Endothelial cell of umbilical vein (primary cell): Measurements from ENCODE around the gene APBA2. TPM values are rescaled to one million over a fixed set of nuclear protein-coding genes. Genes with fewer than 3 reads are reported as not detected.

ENCODE experiments used
- BruUV-seq: library from RNA; stranded (reverse); fragments of 400-500 nt; replicated peaks from 2 replicates; lab custom pipeline; 2021; lab: Mats Ljungman, UMichigan
- CTCF ChIA-PET: fragments of 300-600, 350-600 bp; sonication (Branson Sonifier 250); formaldehyde crosslinking; loops from one replicate; lab custom pipeline; 2021; ENCODE audit warnings: antibody characterized with exemption, inconsistent platforms; lab: Charles Lee
- POLR2A ChIA-PET: fragments of 300-600, 350-600 bp; sonication (Branson Sonifier 250); formaldehyde crosslinking; loops from one replicate; lab custom pipeline; 2021; ENCODE audit warnings: antibody characterized with exemption, inconsistent platforms; lab: Charles Lee
- DNase-seq: peaks from one replicate; pipeline ENCODE4 v3.0.0-alpha.2; 2011; ENCODE audit warnings: low read depth, low spot score
- FAIRE-seq: peaks from 2 replicates; lab custom pipeline; 2011; peaks lifted over from hg19 to GRCh38; lab: Jason Lieb, UNC
- H2AFZ ChIP-seq: 2 replicates; pipeline ENCODE4 v1.6.0; 2012; ENCODE audit warnings: low read depth, low read length, control low read depth, inconsistent platforms
- H3K27ac ChIP-seq: 2 replicates; pipeline ENCODE4 v1.5.1; 2011; ENCODE audit warnings: low read depth, mild to moderate bottlenecking, control low read depth, low read length, moderate library complexity; ENCODE audit not compliant: insufficient read depth
- H3K27me3 ChIP-seq, 2 experiments: 2 replicates each; pipeline versions ENCODE4 v1.6.0 to v1.6.1; 2011; ENCODE audit warnings: low read length in 2 of 2, mixed read lengths in 1 of 2; ENCODE audit not compliant: control insufficient read depth in 2 of 2, insufficient read depth in 2 of 2
- H3K36me3 ChIP-seq, 2 experiments: 2 replicates in 1 of 2; 3 replicates in 1 of 2; pipeline ENCODE4 v1.5.1; 2011; ENCODE audit warnings: low read length in 2 of 2, mild to moderate bottlenecking in 1 of 2, moderate library complexity in 1 of 2; ENCODE audit not compliant: control insufficient read depth in 2 of 2, insufficient read depth in 2 of 2; ENCODE audit errors: extremely low read depth in 1 of 2
- H3K4me1 ChIP-seq: 3 replicates; pipeline ENCODE4 v1.5.1; 2011; ENCODE audit warnings: mild to moderate bottlenecking, low read length; ENCODE audit not compliant: control insufficient read depth, insufficient read depth; ENCODE audit errors: extremely low read depth
- H3K4me2 ChIP-seq: 2 replicates; pipeline ENCODE4 v1.6.1; 2011; ENCODE audit warnings: low read length, control low read depth, mixed read lengths; ENCODE audit not compliant: insufficient read depth
- H3K4me3 ChIP-seq, 3 experiments: fragments of 200-600 bp in 1 of 3; sonication (generic), shearing (Covaris generic) in 1 of 3; replicated peaks in 1 of 3; 2 replicates each; pipeline ENCODE4 v1.5.1; 2011 to 2016; ENCODE audit warnings: control low read depth in 3 of 3, low read length in 3 of 3, mild to moderate bottlenecking in 2 of 3, inconsistent platforms in 1 of 3, low read depth in 1 of 3, moderate library complexity in 1 of 3; ENCODE audit not compliant: insufficient read depth in 1 of 3
- H3K79me2 ChIP-seq: 2 replicates; pipeline ENCODE4 v1.6.0; 2012; ENCODE audit warnings: low read length, inconsistent platforms; ENCODE audit not compliant: control insufficient read depth, insufficient read depth
- H3K9ac ChIP-seq: replicated peaks from 2 replicates; pipeline ENCODE3; 2011; ENCODE audit warnings: low read length, control low read depth; ENCODE audit not compliant: insufficient read depth; ENCODE audit errors: extremely low read depth
- H3K9me1 ChIP-seq: replicated peaks from 3 replicates; pipeline ENCODE4 v1.6.0; 2011; ENCODE audit warnings: mild to moderate bottlenecking, low read length; ENCODE audit not compliant: control insufficient read depth, insufficient read depth; ENCODE audit errors: extremely low read depth
- H3K9me3 ChIP-seq: replicated peaks from 2 replicates; pipeline ENCODE4 v1.5.1; 2012; ENCODE audit warnings: low read length, inconsistent platforms; ENCODE audit not compliant: control insufficient read depth, insufficient read depth
- H4K20me1 ChIP-seq: replicated peaks from 2 replicates; pipeline ENCODE3; 2011; ENCODE audit warnings: mild to moderate bottlenecking, low read length; ENCODE audit not compliant: control insufficient read depth, insufficient read depth; ENCODE audit errors: extremely low read depth
- CTCF ChIP-seq, 2 donors: IDR thresholded peaks; 1 replicate in 1 of 2; 2 replicates in 1 of 2; pipeline ENCODE4 v1.5.1; 2011; ENCODE audit warnings: low read length in 2 of 2, mild to moderate bottlenecking in 2 of 2, moderate library complexity in 2 of 2, control low read depth in 1 of 2, inconsistent platforms in 1 of 2, low read depth in 1 of 2; ENCODE audit not compliant: insufficient read depth in 1 of 2; ENCODE audit errors: extremely low read depth in 1 of 2
- EZH2 ChIP-seq: IDR thresholded peaks from 2 replicates; pipeline ENCODE4 v1.6.1; 2012; ENCODE audit warnings: borderline replicate concordance, low read depth, mild to moderate bottlenecking, moderate library complexity, low read length, inconsistent platforms; ENCODE audit not compliant: severe bottlenecking
- FOS ChIP-seq: IDR thresholded peaks from 2 replicates; pipeline ENCODE4 v1.6.1; 2011; ENCODE audit warnings: mild to moderate bottlenecking, low read length, moderate library complexity, borderline replicate concordance; ENCODE audit not compliant: insufficient read depth
- GATA2 ChIP-seq: IDR thresholded peaks from 2 replicates; pipeline ENCODE4 v1.7.0; 2011; ENCODE audit warnings: low read depth, mild to moderate bottlenecking, moderate library complexity, mixed read lengths, low read length; ENCODE audit not compliant: insufficient read length, insufficient read depth
- JUN ChIP-seq: IDR thresholded peaks from 2 replicates; pipeline ENCODE4 v1.6.1; 2011; ENCODE audit warnings: borderline replicate concordance, low read depth; ENCODE audit not compliant: insufficient read length, insufficient read depth
- MAX ChIP-seq: IDR thresholded peaks from 2 replicates; pipeline ENCODE4 v1.6.1; 2011; ENCODE audit not compliant: insufficient read depth, insufficient read length
- MYC ChIP-seq: IDR thresholded peaks from one replicate; pipeline ENCODE4 v1.6.1; 2011; ENCODE audit warnings: mild to moderate bottlenecking, low read depth, low read length
- POLR2A ChIP-seq: IDR thresholded peaks from 2 replicates; pipeline ENCODE4 v1.6.1; 2012; ENCODE audit warnings: low read depth, mild to moderate bottlenecking, control low read depth, low read length
- POLR2AphosphoS5 ChIP-seq: IDR thresholded peaks from 2 replicates; pipeline ENCODE4 v1.6.1; 2012; ENCODE audit warnings: low read depth, mild to moderate bottlenecking, control low read depth, low read length, moderate library complexity; ENCODE audit not compliant: insufficient read depth
- dilution Hi-C: fragments of 300-500 bp; cut with MboI; formaldehyde crosslinking; loops from one replicate; pipeline ENCODE4 v1.15.0; 2019; ENCODE audit warnings: low sequenced_read_pairs; ENCODE audit not compliant: extremely low pct_ligation_motif_present
- intact Hi-C: fragments of 100-400 bp; cut with micrococcal nuclease; formaldehyde crosslinking; loops from one replicate; pipeline ENCODE4 v1.10.0; 2022
- polyA plus RNA-seq, 4 experiments: library from polyadenylated mRNA; depleted of rRNA in 3 of 4; stranded (reverse) in 3 of 4; unstranded in 1 of 4; fragments of >200 nt; gene quantifications; 2 replicates each; pipeline versions ENCODE4 v1.2.1 to v1.2.3, GENCODE V29; 2011 to 2012; ENCODE audit warnings: missing spikeins in 1 of 4
- total RNA-seq: library from RNA; stranded (reverse); gene quantifications from 2 replicates; pipeline ENCODE4 v1.2.3, GENCODE V29; 2021

The APBA2 gene
- total and polyA plus RNA-seq, 2 donors (not counting 3 experiments of a cell fraction or from before 2014, with no cell fraction given): 5.7 to 11.1 TPM

- intact Hi-C loops: no loop called here
- DNase-seq (no peak), FAIRE-seq (no peak)
- Histone ChIP-seq H3K27ac (no peak overlapping the region), H3K4me3 (no peak overlapping the region), H3K79me2 (no peaks in the 10 kb centered on the region), H3K9ac (no peak overlapping the region), H4K20me1 (no peaks in the 10 kb centered on the region), H2AFZ (no peak overlapping the region), H3K4me1 (no peaks in the 10 kb centered on the region), H3K27me3 (no peaks in the 10 kb centered on the region), H3K36me3 (no peaks in the 10 kb centered on the region), H3K9me1 (no peaks in the 10 kb centered on the region), H3K4me2 (no peak overlapping the region), H3K9me3 (no peaks in the 10 kb centered on the region)
- TF ChIP-seq POLR2AphosphoS5 (no peak), GATA2 (no peak), MAX (no peak), JUN (no peak), FOS (no peak), EZH2 (no peak), POLR2A (no peak), CTCF (IDR thresholded peaks at IDR 0.05; ENCODE audit: extremely low read depth in 1 of 2, insufficient read depth in 1 of 2, low read depth in 1 of 2, low read length in 2 of 2) (no peak), MYC (no peak)
- ChIA-PET CTCF (interaction anchor here (1.2 kb wide), 1 partner anchor 9 kb away, joined by 3 read pairs; no protein-coding TSS in a partner anchor), POLR2A (no interaction called here)
- BruUV-seq: no TSS peak
- dilution Hi-C loops: no loop called here
Observed at GRCh38 chr15:28931828-28932227, 46.1 kb downstream of the APBA2 start.
